Stimulated activated CD4-positive, alpha-beta T cell treated with anti-CD3 and anti-CD28 coated beads, TNF-alpha, amount 100 ng/mL, for 4 hours (primary cell): ENCODE data around the gene SHISA7.

Experiments
- DNase-seq, 3 experiments: peaks; one replicate each; pipeline ENCODE4 v3.0.0-alpha.2; 2020; ENCODE audit warnings: low read depth in 3 of 3

Gene SHISA7

DNA sequence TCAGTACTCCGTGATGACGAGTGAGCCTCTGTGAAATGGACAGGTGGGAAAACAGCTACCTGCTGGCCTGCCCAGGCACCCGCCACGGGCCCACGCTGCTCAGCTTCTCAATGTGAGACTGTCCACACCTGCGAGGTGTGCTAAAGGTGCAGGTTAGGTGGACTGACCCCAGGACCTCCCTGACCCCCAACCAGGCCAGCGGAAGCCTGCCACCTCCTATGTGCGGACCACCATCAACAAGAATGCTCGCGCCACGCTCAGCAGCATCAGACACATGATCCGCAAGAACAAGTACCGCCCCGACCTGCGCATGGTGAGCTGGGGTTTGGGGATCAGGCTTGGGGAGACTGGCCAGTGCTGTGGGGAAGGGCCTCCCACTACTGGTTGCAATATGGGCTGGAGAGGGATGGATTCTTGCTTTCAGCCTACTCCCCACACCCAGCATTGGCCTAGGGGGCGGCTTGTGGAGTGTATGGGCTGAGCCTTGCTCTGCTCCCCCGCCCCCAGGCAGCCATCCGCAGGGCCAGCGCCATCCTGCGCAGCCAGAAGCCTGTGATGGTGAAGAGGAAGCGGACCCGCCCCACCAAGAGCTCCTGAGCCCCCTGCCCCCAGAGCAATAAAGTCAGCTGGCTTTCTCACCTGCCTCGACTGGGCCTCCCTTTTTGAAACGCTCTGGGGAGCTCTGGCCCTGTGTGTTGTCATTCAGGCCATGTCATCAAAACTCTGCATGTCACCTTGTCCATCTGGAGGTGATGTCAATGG, 55.2 kb downstream of the SHISA7 start:
- no peak for DNase-seq

GRCh38 chr19:55386493-55386971, 56.6 kb downstream of the SHISA7 start:
- DNase-seq, result no peak

- peak; percentile 95 to 98 (median 97) for DNase-seq
Observed at GRCh38 chr19:55385724-55386492, 57.2 kb downstream of the SHISA7 start, which contains the start of gene RPL28. TSS of gene RPL28 (plus strand) at chr19:55385932. CDS start at chr19:55386358, 426 bp downstream.

DNA sequence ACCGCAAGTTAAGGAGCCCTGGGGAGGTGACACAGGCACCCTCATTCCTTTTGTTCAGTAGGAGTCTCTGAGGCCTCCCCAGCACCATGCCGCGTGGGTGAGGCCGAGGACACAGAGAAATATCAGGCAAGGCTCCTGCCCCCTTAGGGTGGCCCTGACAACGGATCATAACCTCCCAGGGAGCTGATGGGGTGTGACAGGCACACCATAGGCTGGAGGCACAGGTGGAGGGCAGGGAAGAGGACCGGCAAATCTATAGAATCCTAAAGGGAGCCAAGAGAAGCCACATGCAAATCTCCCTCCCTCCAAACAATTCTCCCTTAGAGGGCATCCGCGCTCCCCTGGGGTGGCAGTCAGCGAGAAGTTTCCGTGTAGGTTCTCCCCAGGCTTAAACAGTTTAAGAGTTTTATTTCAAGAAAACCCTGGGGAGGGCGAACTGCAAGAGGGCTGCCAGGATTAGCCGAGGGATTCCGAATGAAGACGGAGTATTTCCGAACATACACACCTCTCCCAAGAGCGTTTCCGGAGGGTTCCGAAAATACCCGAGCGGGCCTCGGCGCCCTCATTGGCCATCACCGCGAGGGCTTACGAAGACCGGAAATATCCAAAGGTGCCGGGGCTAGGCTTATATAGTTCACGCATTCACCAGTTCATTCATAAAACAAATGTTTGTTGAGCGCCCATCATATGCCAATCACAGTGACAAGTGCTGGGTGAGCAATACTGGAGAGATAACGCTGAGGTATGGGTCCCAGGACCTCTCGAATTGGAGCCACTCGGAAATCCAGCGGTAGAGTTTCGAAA, 58.0 kb downstream of the SHISA7 start:
- DNase-seq, result peak; percentile 87 to 91 (median 91)

GRCh38 chr19:55384131-55384919, 58.8 kb downstream of the SHISA7 start, which contains the start of gene TMEM238:
TSS of gene TMEM238 (minus strand) at chr19:55384292. CDS start at chr19:55384259, 33 bp downstream.
- DNase-seq, result peak in 1 of 3 experiments; percentile 47

GRCh38 chr19:55383279-55384130, 59.6 kb downstream of the SHISA7 start:
- peak in 2 of 3 experiments; percentile 24 to 43 for DNase-seq

DNA sequence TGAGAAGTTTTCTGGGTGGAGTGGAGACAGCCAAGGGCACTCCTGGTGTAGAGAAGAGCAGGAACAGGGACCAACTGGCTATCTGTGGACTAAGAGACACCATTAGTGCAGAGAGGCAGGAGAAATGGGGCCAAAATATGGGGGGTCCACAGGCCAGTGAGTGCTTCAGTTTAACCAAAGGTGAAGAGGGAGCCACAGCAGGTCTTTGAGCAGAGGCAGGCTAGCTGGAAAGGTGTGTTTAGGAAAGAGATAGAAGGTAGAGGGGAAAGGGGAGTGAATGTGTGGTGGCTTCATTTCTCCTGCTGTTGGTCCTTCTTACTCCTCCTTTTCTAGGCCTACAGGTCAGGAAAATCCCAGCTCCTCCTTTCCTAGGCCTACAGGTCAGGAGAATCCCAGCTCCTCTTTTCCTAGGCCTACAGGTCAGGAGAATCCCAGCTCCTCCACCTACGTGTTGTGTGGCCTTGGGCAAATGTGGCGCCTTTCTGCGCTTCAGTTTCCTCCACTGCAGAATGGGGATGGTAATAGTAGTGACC, 60.5 kb downstream of the SHISA7 start:
- no peak for DNase-seq

- DNase-seq, result no peak
Observed at GRCh38 chr19:55382013-55382412, 61.1 kb downstream of the SHISA7 start.

DNA sequence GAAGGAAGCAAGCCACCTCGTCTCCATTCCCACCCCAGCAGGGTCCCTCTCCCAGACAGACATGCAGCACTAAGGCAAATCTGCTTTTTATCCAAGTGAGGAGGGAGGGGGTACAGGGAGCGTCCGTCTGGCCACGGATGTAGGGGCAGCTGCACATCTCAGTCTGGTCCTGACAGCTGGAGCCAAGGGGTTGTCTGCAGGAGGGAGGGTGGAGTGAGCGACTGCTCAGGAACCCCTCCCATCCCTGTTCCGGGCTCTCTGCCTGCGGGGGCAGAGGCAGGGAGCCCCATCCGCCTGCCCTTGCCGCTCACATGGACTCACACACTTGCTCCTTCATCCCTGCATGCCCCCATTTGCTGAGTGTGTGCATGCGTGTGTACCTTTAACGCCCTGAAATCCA, 63.9 kb downstream of the SHISA7 start:
- DNase-seq, result no peak
